HFFc6 (cell line): ENCODE data around the gene KANSL1. TPM values are rescaled to one million over a fixed set of nuclear protein-coding genes. Genes with fewer than 3 reads are reported as not detected.

Source experiments
- DNase-seq: peaks from one replicate; pipeline ENCODE4 v3.0.0-alpha.2; 2018
- H3K27ac Mint-ChIP-seq: 2 replicates; pipeline ENCODE4 v1.8.0; 2020; ENCODE audit warnings: mild to moderate bottlenecking, mixed read lengths
- H3K27me3 Mint-ChIP-seq: 2 replicates; pipeline ENCODE4 v1.8.0; 2021; ENCODE audit warnings: mild to moderate bottlenecking, moderate library complexity, mixed read lengths; ENCODE audit not compliant: insufficient read depth
- H3K36me3 Mint-ChIP-seq: 2 replicates; pipeline ENCODE4 v1.8.0; 2021; ENCODE audit warnings: low read depth, mixed read lengths
- H3K4me1 Mint-ChIP-seq: 2 replicates; pipeline ENCODE4 v1.8.0; 2020; ENCODE audit warnings: low read depth, mixed read lengths
- H3K4me3 Mint-ChIP-seq: 2 replicates; pipeline ENCODE4 v1.8.0; 2020; ENCODE audit warnings: mild to moderate bottlenecking, moderate library complexity, mixed read lengths
- H3K9me3 Mint-ChIP-seq: 2 replicates; pipeline ENCODE4 v1.8.0; 2020; ENCODE audit warnings: mild to moderate bottlenecking, mixed read lengths
- CTCF ChIP-seq: fragments of 200-600 bp; sonication (generic); IDR thresholded peaks from 2 replicates; pipeline ENCODE4 v1.5.0; 2021; ENCODE audit warnings: antibody characterized with exemption, mild to moderate bottlenecking
- total RNA-seq, 6 experiments: library from RNA; stranded (reverse); fragmentation: NEBNext Ultra II Directional; extraction: Animal tissue kit (Norgen Biotek cat#: 25700); gene quantifications; 2 replicates in 1 of 6; 3 replicates in 5 of 6; pipeline ENCODE4 v1.2.3, GENCODE V29; 2021

The KANSL1 gene
- total RNA-seq, 6 experiments from 2014 or later: 23.8 to 33.0 (median 27.7) TPM

- Mint-ChIP-seq H3K27ac (no peak overlapping the region), H3K27me3 (peaks cover 5% of the 10 kb centered on the region)
- TF ChIP-seq CTCF: no peak
Measured at GRCh38 chr17:46001390-46002310, 191.6 kb downstream of the KANSL1 start.

GRCh38 chr17:46000757-46001156 is 192.5 kb downstream of the KANSL1 start:
- Mint-ChIP-seq H3K27ac (no peak overlapping the region), H3K36me3 (no peaks in the 10 kb centered on the region), H3K27me3 (peaks cover 5% of the 10 kb centered on the region), H3K4me1 (peaks cover 9% of the 10 kb centered on the region), H3K9me3 (no peaks in the 10 kb centered on the region), H3K4me3 (no peak overlapping the region)
- DNase-seq: no peak
- TF ChIP-seq CTCF: no peak

More at GRCh38 chr17:46001390-46002310, 191.6 kb downstream of the KANSL1 start:
- Mint-ChIP-seq H3K4me3 (no peak overlapping the region), H3K36me3 (no peaks in the 10 kb centered on the region), H3K9me3 (no peaks in the 10 kb centered on the region), H3K4me1 (peaks cover 9% of the 10 kb centered on the region)
- no peak for DNase-seq

GRCh38 chr17:46000292-46000691 is 192.9 kb downstream of the KANSL1 start:
- DNase-seq: no peak
- H3K27ac Mint-ChIP-seq: no peak overlapping the region
- no peak overlapping the region for H3K4me3 Mint-ChIP-seq
- no peak for TF ChIP-seq CTCF
- H3K9me3 Mint-ChIP-seq: no peaks in the 10 kb centered on the region
- H3K4me1 Mint-ChIP-seq: peaks cover 9% of the 10 kb centered on the region
- no peaks in the 10 kb centered on the region for H3K36me3 Mint-ChIP-seq
- H3K27me3 Mint-ChIP-seq: peaks cover 5% of the 10 kb centered on the region

GRCh38 chr17:45999900-46000290 is 193.3 kb downstream of the KANSL1 start:
- no peak overlapping the region for H3K27ac Mint-ChIP-seq
- H3K36me3 Mint-ChIP-seq: no peaks in the 10 kb centered on the region
- H3K9me3 Mint-ChIP-seq: no peaks in the 10 kb centered on the region
- no peak for TF ChIP-seq CTCF
- no peak for DNase-seq
- peaks cover 9% of the 10 kb centered on the region for H3K4me1 Mint-ChIP-seq
- peaks cover 5% of the 10 kb centered on the region for H3K27me3 Mint-ChIP-seq
- no peak overlapping the region for H3K4me3 Mint-ChIP-seq

- peaks cover 9% of the 10 kb centered on the region for H3K4me1 Mint-ChIP-seq
- H3K27ac Mint-ChIP-seq: no peak within 1 kb of the TSS
- no peak for DNase-seq
- H3K4me3 Mint-ChIP-seq: no peak within 1 kb of the TSS
- TF ChIP-seq CTCF: no peak
- peaks cover 5% of the 10 kb centered on the region for H3K27me3 Mint-ChIP-seq
- H3K36me3 Mint-ChIP-seq: no peaks in the 10 kb centered on the region
- H3K9me3 Mint-ChIP-seq: no peaks in the 10 kb centered on the region
Measured at GRCh38 chr17:45998987-45999899, 194.0 kb downstream of the KANSL1 start, which contains the start of gene STH. TSS of gene STH (plus strand) at chr17:45999250. CDS start at chr17:45999280, 30 bp downstream.
